ENCODE data around the gene CTAGE1.
"Not testable (repeated sequence)": the region's sequence is repeated elsewhere in the genome, so short reads cannot be mapped to it uniquely, and the experiment has no call there.

CTAGE1 gene

DNA sequence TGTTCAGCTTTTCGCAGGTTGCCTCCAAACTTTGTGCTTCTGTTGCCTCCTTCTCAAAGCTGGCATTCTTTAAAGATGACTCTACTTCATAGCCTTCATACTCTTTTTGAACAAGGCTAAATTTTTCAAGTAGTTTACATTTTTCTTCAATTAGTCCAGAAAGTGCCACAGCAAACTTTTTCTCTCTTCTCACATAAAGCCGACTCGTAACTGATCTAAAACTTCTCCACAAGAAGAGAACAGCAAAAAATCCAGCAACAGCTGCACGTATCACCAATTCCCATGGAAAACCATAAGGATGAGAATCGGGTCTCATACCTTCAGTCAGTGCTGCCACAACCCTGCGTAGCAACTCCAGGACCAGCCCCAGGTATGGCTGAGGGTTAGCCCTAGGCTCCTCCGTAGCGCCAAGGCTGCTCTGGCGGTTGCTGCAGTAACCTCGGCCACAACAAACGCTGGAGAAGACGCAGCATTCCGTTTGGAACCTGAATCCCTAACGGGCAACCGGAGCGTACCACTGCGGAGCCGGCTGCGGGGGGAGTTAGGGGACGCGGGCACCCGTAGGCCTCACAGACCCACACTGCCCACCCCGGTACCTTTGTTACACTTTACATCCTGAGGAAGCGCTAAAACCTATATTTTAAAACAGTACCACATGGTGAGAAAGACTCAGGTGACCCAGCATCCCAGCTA lies at the start of gene CTAGE1:
CTAGE1 (minus strand) TSS at position 420 of the 693 bp plus-strand sequence; CDS start at position 316, 104 bp downstream.
- DNase-seq = no peak

DNA sequence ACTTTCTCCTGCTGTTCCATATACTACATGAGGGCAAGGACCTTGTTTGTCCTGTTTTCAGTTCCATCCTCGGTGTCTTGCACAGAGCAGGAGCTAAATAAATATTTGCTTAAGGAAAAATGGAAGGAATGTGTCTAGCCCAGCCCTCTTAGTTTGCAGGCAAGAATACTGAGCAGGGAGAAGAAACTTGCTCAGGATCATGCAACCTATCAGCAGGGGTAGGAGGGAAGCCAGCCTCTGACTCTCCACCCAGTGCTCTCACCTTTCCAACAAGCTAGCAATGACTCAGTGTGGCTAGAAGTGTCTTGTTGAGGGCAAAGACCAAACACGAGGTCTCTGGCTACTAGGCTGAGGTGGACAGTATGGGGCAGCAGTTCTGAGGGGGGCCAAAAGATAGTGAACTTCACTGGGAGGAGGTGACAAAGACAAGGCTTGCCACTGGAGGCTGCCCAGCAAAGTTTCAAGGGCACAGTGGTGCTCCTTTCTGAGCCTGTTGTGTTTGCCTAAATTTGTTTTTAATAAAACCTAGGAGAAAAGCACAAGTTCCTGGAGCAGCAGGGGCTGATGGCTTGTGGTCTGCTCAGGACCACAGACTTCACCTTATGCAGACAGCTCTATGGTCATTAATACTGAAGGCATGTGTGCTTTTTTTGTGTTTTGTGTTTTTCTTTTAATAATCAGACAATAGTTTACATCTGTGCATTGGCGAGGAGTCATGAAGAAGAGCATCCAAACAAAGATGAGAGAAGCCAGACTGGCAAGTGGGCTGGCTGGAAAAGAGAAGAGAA lies 49.1 kb upstream of the CTAGE1 start:
- DNase-seq = no peak

- no peak for DNase-seq
Observed at GRCh38 chr18:22465859-22466457, 48.2 kb upstream of the CTAGE1 start.

- DNase-seq = no peak
Observed at GRCh38 chr18:22463076-22463475, 45.4 kb upstream of the CTAGE1 start.

DNA sequence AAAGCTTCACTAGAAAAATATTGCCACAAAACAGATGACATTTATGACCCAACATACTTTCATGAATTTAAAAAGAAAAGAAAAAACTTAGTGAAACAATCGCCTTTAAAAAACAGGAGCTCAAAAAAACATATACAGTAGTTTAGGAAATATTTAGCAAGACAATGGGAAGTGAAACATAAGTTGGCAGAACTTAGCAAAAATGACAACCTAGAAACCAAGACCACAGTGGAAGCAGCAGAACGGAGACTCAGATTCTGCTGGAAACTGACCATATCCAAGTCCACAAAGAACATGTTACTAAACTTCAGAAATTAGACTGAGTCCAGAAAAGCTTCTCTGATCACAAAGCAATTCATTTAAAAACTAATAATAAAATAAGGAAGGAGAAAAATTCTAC lies 41.8 kb upstream of the CTAGE1 start:
- DNase-seq = no peak

DNA sequence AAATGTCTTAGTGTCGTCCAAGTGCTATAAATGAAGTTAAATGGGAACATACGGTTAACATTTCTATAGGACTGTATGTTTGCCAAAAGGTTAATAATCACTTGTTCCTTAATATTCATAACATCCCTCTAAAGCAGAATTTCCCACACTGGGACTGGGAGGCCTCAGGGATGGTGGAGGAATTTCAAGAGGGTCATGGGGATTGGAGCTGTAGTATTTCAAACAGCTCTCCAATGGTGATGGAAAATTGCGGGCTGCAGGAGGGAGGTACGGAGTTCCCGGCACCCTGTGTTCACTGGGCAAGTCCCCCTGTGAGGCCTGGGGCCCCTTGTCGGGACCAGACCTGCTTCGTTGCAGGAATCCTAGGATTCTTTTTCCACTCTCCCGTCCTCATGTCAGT lies 39.8 kb upstream of the CTAGE1 start:
- DNase-seq = no peak

DNA sequence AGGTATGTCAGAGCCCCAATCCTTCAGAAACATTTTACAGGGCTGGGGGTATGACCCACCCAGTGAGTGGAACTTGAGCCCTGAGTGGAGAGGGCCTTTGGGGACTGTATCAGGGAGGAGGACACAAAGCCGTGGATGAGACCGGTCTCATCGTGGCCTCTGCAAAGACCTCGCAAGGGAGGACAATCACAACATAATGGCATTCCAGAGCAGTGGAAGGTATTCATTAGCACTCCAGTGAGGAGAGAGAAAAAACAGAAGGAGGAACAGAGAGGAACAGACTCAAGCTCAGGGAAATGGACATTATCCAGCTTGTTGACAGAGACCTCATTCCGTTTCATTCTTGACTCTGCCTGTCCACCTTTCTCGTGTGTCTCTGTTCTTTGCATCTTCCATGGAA lies 38.8 kb upstream of the CTAGE1 start:
- no peak for DNase-seq

GRCh38 chr18:22456116-22456480 lies 38.4 kb upstream of the CTAGE1 start:
- no peak for DNase-seq

- no peak for DNase-seq
Observed at GRCh38 chr18:22455425-22456115, 37.9 kb upstream of the CTAGE1 start.

- DNase-seq = no peak
Observed at GRCh38 chr18:22453315-22453714, 35.6 kb upstream of the CTAGE1 start.

- DNase-seq = no peak
Observed at GRCh38 chr18:22452226-22452668, 34.5 kb upstream of the CTAGE1 start.

- DNase-seq = no peak
Observed at GRCh38 chr18:22451796-22452195, 34.1 kb upstream of the CTAGE1 start.

GRCh38 chr18:22450766-22451165 lies 33.1 kb upstream of the CTAGE1 start:
- DNase-seq = not testable (repeated sequence)

GRCh38 chr18:22450318-22450717 lies 32.6 kb upstream of the CTAGE1 start:
- not testable (repeated sequence) for DNase-seq

DNA sequence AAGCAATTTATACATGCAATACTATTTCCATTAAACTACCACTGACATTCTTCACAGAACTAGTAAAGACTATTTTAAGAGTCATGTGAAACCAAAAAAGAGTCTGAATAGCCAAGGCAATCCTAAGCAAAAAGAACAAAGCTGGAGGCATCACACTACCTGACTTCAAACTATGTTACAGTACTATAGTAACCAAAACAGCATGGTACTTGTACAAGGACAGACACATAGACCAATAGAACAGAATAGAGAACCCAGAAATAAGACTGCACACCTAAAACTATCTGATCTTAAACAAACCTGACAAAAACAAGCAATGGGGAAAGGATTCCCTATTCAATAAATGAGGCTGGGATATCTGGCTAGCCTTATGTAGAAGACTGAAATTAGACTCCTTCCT lies 32.0 kb upstream of the CTAGE1 start:
- not testable (repeated sequence) for DNase-seq

DNA sequence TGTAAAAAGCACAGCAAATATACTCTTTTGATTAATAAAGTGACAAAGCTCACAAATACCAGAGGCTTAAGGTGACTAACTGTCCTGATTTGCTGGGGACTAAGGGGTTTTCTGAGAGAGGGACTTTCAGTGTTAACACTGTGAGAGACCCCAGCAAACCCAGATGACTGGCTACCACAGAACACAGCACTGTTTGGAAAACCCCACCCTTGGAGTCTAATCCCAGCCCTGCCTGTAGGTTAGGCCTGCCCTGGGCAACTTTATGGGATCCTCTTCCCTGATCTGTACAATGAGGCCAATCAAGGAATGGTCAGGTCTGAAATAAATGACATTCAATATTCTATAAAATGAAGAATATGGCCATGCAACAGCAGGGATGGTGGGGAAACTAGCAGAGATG lies 30.5 kb upstream of the CTAGE1 start:
- no peak for DNase-seq

DNA sequence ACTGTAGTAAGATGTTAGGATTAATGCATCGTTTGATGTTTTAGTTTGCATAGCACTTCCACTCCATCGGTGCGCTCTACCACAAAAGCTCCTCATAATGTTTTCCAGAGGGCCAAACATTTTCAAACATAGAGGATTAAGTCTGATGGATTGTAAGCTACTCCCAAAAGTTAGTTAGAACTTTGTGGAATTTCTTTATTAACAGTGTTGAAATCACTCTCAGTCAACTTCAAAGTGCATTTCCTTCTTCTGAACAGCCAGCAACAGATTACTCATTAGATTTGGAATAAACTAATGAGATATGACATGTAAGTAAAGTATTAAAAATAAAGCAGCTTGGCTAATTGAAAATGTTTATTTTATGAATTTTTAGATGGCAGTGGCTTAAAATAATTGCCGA lies 30.1 kb upstream of the CTAGE1 start:
- no peak for DNase-seq

GRCh38 chr18:22446911-22447310 lies 29.2 kb upstream of the CTAGE1 start:
- no peak for DNase-seq

DNA sequence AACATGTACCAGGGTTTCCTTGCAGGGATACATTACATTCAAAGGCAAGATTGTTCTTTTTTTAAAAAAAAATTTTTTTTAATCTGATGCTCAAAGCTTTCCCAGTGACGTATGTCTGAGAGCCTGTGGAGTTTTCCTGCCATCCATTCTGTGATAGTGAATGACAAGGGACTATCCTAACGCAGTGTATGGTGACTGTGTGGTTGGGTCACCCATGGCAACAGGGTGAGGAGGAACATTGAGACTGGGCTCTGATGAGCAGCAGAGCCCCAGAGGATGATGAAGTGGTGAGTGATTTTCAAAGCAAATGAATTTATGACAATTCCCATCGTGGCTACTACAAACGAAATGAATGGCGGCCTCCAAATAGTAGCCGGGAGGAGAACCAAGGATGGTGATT lies 28.6 kb upstream of the CTAGE1 start:
- no peak for DNase-seq

DNA sequence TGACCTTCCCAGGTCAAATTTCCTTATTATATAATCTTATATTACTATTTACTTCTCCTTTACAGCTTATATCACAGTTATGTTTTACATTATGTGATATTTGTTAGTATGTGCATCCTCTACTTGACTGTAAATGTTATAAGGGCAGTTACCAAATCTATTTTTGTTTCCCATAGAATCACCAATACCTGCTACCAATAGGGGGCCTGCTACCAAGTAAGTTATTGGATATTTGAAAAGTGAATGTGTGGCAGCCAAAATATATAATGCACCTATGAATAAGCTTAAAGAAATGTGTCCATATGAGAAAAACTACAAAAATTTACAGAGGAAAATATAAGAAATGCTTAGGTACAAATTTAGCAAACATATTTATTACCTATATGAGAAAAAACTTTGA lies 23.9 kb upstream of the CTAGE1 start:
- no peak for DNase-seq

DNA sequence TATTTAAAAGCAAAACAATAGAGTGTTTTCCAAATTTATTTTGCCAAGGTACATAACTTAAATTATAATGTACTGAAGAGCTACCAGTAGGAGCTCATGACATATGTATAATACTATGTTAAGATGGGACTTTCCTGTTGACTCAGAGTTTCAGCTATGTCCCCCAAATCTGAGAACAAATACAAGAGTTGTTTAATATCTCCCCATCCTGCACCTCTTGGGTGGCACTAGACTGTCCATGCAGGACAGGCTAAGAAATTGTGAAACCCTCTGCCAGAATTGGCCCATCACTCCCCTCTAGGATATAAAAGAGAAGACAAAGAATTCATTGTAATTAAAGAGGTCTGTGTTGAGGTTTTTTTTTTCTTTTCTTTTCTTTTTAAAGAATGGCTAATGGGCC lies 21.7 kb upstream of the CTAGE1 start:
- no peak for DNase-seq

GRCh38 chr18:22436136-22436535 lies 18.4 kb upstream of the CTAGE1 start:
- DNase-seq = no peak

DNA sequence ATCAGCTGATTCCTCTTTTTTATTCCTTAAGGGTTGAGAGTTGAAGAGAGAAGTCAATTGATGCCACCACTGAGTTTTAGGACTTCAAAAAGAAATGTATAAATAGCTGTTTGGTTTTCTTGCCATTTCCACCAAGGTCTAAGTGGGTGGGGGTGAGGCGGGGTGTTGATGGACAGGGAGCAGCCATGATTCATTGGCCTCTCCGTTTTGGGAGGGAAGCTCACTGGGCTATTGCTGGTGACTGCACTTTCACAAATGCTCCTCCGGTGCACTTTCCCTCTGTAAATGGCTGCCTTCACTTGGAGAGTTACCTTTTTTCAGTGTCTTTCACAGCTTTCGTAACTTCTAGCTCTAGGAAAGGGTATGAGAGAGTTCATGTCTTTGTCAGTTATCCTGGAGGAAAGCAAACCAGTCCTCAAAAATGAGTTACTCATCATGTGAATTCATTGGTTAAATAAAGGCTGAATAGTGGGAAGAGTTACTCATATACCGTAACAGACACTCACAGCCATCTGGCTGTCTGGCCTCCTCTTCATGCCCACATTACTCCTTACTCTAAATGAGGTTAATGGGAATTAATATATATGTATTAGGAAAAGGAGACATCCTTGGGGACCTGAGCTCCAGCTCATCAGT lies 17.4 kb upstream of the CTAGE1 start:
- no peak for DNase-seq

All from left hindlimb (tissue), 1 donor.